Hypothalamus (tissue), 51 donors: ENCODE measurements around the gene FAM171A1.
"Not testable (repeated sequence)": the region's sequence is repeated elsewhere in the genome, so short reads cannot be mapped to it uniquely, and the experiment has no call there.

ENCODE experiments used
- DNase-seq, 51 donors: peaks; one replicate each; lab custom pipeline; 2025; lab: John Stamatoyannopoulos, UW

The FAM171A1 gene

DNA sequence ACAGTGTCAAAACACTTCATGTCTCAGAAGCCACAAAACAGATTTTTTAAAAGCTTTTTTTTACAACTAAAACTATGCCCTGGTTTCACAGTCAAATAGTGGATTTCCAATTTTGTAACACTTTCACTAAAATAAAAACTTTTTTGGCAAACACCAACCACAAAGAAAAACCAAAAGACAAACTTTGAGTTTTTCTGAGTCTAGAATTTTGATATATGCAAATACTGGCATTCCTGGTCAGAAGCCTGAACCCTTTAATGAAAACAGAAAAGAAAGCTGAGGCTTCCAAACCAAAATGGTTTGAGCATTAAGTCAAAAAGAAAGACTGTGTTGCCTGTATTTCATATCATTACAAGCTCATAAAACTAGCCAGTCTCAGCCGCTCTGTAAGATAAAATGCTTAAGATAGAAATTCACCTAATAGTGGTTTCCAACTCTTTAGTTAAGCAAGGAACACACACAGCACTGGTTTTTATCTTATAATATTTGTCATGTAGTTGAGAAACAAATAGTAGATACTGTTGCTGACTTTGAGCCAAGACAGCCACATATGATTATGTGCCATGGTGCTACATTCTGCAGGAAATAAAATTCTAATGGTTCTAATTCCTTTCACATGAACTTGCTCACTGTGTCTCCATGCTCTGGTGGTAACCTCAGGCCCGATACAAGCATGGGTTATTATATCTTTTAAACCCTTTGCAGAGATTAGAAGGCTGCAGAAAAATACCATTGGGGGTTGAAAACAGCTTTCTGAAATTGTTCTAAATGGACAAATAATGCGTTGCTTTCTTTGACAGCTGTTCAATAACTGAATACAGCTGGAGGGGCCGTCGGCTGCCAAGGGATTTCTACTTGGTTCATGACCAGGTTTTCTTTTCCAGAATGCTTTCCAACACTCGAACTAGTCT lies 49.4 kb downstream of the FAM171A1 start:
- peak in 1 of 51 donors; percentile 6 for DNase-seq

DNA sequence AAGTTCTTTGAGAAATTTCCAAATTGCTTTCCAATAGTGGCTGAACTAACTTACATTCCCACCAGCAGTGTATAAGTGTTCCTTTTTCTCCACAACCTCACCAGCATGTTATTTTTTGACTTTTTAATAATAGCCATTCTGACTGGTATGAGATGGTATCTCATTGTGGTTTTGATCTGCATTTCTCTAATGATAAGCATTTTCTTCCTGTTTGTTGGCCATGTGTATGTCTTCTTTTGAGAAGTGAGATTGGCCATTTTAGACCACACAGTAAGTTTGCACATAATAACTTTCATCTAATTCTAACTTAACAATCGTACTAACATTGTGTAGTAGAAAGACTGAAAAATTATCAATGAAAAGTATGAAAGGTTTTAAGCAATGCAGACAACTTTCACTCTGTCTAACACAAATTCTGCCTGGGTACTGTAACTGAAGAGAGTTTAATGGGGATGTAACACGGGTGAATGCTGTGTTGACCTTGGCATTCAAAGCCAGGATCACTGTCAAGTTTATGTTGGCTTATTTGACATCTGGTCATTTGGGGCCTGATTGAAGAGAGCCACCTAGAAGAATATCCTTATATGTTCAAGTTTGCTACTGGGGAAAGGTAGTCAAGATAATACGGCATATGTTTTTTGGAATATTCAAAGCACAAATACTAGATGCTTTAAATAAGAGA lies 50.4 kb downstream of the FAM171A1 start:
- DNase-seq: no peak

DNA sequence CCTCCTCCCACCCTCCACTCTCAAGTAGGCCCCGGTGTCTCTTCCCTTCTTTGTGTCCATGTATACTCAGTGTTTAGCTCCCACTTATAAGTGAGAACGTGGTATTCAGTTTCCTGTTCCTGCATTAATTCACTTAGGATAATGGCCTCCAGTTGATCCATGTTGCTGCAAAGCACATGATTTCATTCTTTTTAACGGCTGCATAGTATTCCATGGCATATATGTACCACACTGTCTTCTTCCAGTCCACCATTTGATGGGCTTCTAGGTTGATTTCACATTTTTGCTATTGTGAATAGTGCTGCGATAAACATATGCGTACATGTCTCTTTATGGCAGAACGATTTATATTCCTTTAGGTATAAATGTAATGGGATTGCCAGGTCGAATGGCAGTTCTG lies 51.0 kb downstream of the FAM171A1 start:
- DNase-seq: no peak

DNA sequence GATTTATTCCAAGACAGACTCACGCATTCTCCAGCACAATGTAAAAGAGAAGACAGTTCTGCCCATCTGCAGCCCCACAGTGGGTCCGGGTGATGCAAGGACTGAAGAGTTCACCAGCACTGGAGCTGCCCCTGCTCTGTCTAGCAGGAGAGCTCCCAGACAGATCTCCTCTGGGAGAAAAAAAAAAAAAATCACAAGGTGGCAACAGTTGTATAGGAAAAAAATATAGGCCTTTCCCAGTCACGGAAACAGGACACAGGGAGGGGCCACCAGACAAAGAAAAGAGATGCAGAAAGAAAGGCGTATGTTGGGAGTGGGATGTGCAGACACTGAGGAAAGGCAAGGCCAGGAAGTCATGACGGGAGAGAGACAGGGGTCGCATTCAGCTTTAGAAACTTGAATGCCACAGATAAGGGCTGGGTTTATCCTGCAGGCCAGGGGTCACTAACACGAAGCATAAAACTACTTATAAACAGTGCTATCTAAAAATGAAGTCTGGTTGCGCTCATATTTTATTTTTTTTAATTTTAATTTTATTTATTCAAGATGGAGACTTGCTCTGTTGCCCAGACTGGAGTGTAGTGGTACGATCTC lies 54.1 kb downstream of the FAM171A1 start:
- no peak for DNase-seq

DNA sequence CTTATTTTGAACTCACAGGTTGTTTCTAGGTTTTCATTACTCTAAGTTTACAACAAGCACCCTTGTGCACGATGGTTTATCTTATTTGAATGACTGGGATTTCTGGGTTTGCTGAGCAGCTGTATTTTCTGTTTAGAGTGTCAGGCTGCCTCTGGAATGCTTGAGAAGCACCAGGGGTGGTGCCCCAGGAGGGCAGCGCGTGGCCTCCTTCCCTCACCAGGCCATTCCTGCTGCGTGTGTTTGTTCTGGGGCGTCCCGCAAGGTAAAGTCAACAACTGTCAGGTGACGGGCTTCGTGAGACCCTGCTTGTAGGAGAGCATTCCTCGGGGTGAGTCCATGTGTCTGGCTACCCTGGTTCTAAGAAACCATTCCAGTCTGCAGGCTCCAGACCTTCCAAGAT lies 54.9 kb downstream of the FAM171A1 start:
- no peak for DNase-seq

DNA sequence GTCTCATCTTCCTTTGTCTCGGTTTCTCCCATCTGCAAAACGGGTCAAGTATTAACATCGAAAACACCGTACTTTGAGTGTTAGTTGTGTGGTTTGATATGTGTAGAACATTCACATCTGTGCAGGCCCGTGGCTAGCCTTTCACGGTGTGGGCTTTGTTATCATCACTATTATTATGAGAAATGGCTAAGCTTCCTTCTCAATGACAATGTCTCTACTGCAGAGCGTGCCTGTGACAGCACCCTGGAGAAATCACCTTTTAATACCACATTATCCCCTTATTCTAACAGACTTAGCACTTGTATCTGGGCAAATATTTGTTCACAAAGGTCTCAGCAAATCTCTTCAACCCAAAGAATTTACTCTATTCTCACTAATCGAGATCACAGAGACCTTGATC lies 55.8 kb downstream of the FAM171A1 start:
- DNase-seq: no peak

DNA sequence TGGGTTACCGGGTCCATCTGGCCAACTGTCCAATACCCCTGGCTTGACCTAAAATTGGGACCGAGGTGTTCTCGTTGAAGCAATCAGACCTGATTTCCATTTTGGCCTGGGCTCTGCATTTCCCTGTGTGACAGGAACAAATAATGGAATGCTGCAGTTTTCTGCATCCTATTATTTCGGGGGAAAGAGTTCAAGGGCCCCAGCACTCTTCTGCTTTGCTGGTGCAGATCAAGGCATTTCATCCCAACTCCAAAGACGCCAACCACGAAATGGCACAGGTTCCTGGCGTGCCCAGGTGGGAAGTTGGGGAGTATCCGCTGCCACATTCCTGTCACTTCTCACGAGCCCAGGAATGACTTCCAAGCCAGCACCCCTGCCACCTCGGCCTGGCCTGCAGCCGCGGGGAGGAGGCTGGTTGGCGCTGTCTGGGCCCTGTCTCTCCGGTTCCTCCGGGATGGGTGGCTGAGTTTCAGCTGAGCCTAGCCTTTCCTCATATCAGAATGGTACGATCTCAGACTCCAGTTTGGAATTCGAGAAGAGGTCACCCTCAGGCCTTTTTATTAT lies 56.5 kb downstream of the FAM171A1 start:
- peak in 3 of 51 donors; percentile 22 to 57 (median 47) for DNase-seq

DNA sequence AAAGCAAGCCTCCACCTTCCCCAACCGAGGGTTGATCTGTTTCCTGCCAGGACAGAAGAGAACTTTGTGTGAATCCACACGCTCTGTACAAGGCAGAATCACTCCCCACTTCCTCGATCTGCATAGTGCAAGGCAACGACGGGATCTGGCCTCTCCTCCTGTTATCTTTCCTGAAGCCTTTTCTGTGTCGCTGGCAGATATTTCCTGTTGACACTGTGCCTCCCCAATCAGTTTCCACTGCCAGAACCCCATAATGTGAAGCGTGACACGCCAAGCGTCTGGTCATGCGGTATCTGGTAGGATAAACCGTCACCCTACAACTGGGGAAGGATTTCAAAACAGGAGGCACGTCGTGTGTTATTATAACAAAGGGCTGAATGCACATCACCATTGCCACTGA lies 57.2 kb downstream of the FAM171A1 start:
- peak in 33 of 51 donors; percentile 12 to 81 (median 48) for DNase-seq

DNA sequence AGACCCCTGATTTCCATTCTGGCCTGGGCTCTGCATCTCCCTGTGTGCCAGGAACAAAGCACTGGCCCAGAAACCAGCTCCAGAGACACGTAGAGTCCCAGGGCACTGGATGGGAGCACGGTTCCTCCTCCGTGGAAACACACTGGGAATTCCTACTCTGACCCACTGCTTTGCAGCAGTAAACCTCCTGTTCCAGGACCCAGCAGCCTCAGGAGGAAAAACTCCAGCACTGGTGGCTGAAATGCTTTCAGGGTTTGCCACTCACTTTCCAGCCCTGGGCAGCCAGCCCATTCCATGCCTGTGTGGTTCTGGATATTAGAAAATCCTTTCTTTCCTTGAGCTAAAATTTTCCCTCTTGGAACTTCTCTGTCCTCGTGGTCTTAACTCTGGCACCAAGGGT lies 58.0 kb downstream of the FAM171A1 start:
- DNase-seq: peak in 40 of 51 donors; percentile 15 to 80 (median 50)

DNA sequence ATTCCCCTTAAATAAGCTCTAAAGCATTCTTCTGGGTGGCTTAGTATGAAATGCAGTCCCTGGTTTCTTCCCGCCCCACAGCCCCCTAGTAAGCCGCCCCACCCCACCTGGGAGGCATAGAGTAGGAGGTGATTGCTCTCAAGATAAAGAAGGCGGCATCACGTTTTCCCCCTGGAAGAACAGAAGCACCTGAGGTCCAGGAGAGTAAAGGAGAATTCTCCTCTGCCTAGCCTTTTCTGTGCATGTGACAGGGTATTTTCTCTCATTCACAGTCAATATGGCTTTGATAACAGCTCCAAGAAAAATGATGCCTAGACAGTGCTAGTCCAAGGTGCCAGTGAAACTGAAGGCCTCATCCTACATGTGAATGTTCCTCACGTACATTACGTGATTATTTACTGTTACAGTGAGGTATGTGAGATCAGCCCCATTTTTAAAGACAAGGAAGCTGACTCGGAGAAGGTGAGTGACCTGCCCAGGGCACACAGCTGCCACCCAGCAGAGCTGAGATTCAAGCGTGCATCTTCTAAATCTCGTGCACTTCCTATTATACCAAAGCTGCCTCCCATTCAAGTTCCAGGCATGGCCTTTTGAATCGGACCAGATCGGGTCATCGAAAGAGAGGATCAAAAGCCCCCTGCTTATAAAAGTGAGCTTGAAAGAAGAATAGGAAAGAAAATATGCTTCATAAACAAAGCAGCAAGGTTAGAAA lies 59.4 kb downstream of the FAM171A1 start:
- DNase-seq: peak in 1 of 51 donors; percentile 31

DNA sequence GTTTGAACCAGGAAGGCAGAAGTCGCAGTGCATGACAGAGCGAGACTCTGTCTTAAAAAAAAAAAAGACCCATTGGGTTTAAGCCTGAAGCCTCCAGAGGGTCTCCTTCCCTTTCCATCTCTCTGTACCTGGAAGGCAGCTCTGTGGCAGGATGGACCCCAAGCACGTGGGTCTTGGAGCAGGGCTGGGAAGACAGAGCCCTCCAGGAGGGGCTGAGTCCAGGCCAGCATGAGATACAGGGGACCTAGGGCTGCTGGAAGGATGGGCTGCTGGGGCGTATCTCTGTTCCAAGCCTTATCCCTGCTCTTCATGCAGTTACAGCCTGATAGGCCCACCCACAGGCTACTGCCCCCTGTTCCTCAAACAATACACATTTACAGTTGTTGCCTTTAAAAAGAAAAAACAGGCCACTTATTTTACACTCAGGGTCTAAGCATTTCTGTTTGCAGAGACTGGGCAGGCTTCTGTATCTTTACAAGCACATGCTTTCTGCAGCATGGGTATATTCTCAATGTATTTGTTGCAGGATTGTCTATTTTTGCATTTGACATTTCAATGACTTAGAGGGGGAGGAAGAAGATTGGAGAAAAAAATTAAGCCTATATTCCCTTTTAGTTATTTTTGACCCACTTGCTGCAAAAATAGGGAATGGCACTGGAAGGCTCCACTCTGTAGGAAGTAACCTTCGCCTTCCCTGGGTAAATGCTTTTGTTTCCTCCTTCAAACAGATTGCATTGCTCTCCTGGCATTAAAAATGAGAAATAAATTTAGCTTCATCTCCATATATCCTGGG lies 60.1 kb downstream of the FAM171A1 start:
- DNase-seq: no peak

DNA sequence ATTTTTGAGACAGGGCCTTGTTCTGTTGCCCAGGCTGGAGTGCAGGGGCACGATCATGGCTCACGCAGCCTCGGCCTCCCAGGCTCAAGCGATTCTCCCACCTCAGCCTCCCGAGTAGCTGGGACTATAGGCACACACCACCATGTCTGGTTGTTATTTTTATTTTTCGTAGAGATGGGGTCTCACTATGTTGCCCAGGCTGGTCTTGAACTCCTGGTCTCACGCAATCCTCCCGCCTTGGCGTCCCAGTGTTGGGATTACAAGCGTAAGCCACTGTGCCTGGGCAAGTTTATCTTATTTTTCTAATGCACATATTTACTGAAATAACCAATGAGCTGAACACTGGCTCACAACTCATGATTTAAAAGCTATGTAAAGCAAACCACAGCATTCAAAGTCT lies 61.9 kb downstream of the FAM171A1 start:
- no peak for DNase-seq

DNA sequence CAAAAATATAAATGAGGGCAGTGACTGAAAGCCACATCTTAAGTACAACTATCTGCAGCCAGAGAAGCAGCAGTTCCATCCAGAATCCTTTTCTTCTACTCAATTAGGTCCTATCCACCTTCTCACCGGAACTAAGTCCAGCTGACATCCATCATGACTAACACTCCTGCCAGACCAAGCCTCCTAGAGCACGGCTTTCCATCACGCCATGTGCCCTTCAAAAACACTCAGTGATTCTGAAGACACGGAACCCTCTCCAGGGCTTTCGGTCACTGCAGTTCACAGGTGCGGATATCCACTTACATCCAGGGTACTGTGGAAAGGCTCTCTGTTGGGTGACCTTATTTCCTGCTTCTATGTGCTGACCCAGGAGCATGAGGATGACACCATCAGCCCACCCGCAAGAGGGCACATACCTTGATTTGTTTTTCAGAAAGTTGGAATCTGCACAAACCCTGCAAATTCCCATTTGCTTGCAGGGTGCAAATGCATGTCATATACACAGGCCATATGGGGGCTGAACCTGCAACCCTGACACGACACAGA lies 64.3 kb downstream of the FAM171A1 start:
- no peak for DNase-seq

DNA sequence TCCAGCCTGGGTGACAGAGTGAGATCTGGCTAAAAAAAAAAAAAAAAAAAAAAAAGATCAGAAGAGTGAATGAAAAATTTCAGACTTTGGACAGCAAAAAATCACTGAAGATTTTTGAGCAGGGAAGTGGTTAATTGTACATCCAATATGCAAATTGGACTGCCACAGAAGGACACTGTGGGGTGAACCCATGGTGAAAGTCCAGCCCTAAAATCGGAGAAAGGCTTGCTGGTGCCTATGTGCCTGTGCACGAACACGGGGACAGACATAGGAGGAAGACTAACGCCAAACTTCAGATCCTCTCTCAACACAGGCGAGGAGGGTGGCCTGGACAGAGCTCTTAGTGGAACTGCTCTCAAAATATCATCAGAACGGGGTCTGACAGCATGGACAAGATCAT lies 65.5 kb downstream of the FAM171A1 start:
- DNase-seq: no peak

DNA sequence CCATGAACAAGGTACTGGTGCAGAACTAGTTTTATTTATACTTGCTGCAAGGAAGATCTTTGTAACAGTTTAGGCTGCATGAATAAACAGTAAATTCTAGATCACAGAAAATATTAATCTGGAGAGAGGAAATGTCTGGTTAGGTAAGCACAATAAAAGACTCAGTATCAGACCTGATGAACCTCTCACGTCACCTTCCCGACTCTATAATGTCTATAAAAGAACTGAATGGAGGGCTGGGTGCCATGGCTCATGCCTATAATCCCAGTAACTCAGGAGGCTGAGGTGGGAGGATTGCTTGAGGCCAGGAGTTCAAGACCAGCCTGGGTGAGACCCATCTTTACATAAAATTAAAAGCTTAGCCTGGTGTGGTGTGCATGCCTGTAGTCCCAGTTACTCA lies 65.9 kb downstream of the FAM171A1 start:
- DNase-seq: no peak

DNA sequence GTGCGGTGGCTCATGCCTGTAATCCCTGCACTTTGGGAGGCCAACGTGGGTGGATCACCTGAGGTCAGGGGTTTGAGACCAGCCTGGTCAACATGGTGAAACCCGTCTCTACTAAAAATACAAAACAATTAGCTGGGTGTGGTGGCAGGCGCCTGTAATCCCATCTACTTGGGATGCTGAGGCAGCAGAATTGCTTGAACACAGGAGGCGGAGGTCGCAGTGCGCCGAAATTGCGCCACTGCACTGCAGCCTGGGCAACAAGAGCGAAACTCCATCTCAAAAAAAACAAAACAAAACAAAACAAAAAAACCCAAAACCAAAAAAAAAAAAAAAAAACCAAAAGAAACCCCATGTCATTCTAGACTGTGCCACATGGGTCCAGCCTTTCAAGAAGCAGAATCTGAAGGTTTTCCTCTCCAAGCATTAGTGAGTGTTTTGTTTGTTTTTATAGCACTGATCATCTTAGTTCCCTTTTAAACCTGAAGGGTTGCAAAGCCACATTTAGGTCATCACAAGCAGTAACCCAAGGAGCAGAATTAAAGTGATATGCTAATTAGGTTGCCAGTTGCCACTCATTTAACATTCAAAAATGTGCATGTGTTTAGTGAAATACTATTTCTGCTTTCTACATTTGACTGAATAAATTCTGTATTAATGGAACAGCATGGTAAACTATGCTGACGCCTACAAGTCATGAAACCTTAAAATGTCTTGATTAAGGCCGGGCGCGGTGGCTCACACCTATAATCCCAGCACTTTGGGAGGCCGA lies 68.7 kb downstream of the FAM171A1 start:
- not testable (repeated sequence) for DNase-seq

DNA sequence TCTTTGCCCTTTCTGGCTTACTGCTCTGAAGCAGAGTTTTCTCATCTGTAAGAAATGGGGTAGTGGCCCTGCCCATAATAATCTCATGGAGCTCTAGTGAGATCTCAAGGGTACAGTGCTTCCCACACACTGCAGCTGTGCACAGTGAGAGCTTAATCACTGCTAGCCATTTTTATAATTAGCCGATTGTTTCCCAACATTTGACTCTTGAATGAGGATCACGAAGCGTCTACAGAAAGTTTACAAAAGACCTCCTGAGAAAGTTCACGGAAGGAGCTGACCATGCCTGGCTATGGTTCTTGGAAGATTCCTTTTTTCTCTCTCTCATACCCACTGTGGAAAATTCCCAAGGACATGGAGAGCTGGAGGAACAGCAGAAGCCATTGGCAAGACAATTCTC lies 70.4 kb downstream of the FAM171A1 start:
- DNase-seq: peak in 3 of 51 donors; percentile 17 to 62 (median 29)

DNA sequence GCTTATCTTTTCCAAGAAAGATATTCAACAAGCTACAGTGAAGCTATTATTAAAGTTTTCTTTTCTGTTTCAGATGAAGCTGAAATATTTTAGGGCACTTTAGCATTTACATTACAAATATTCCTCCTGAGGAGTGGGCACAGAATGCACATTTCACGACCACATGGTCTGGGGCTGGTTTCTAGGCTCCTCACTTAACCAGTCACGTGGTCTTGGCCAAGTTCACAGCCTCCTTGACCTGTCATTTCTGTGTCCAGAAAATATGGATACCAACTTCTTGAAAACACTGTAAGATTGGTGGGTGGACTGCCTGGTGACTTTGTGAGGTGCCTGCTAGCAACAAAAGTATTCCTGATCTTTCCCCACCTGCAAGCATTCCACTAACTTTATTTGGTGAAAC lies 70.9 kb downstream of the FAM171A1 start:
- DNase-seq: no peak

DNA sequence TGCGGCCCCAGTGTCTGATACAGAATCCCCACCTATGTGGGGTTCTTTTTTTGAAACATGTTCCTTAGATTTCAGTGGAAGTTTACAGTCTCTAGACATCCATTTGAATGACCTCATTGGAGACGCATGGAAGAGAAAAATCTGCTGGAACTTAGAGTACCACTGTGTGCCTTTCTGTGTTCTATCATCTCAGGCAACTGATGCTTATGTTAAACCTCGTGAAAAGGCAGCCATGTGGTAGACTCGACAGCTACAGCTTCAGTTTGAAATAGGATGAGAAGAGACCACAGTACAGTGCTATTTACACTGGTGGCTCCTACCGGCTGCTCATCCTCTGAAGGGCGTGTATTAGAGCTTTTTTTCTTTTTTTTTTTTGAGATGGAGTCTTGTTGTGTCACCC lies 74.4 kb downstream of the FAM171A1 start:
- no peak for DNase-seq
